HEK293 (cell line): Measurements from ENCODE around the gene NUBPL.
"Not testable (repeated sequence)": the region's sequence is repeated elsewhere in the genome, so short reads cannot be mapped to it uniquely, and the experiment has no call there.

Experiments
- CTCF ChIA-PET: fragments of 350-600 bp; formaldehyde crosslinking; extraction: SDS; loops from one replicate; lab custom pipeline; 2021; ENCODE audit warnings: antibody characterized with exemption; lab: Yijun Ruan, JAX
- POLR2A ChIA-PET: fragments of 300-600 bp; formaldehyde crosslinking; extraction: SDS; loops from one replicate; lab custom pipeline; 2020; ENCODE audit warnings: antibody characterized with exemption, inconsistent platforms; lab: Yijun Ruan, JAX
- H3K27ac ChIP-seq: fragments of 200-500 bp; sonication (Bioruptor generic); 2 replicates; pipeline ENCODE4 v1.5.1; 2014; ENCODE audit warnings: low read depth, low read length, control low read depth, inconsistent platforms; ENCODE audit errors: extremely low read depth
- H3K36me3 ChIP-seq, 2 experiments: fragments of 200-500 bp in 1 of 2; sonication (Bioruptor generic) in 1 of 2; 1 replicate in 1 of 2; 2 replicates in 1 of 2; pipeline ENCODE4 v1.5.1; 2014 to 2017; ENCODE audit warnings: inconsistent platforms in 2 of 2, low read length in 2 of 2; ENCODE audit not compliant: control insufficient read depth in 2 of 2, insufficient read depth in 1 of 2
- H3K4me1 ChIP-seq: fragments of 200-500 bp; sonication (Bioruptor generic); 2 replicates; pipeline ENCODE4 v1.5.1; 2014; ENCODE audit warnings: mild to moderate bottlenecking, low read length, inconsistent platforms; ENCODE audit not compliant: control insufficient read depth, insufficient read depth
- H3K4me3 ChIP-seq: 2 replicates; pipeline ENCODE4 v1.5.1; 2011; ENCODE audit warnings: low read depth, mild to moderate bottlenecking, control low read depth, low read length, moderate library complexity
- H3K9me3 ChIP-seq: fragments of 200-500 bp; sonication (Bioruptor generic); 2 replicates; pipeline ENCODE4 v1.5.1; 2014; ENCODE audit warnings: low read depth, low read length, inconsistent platforms; ENCODE audit not compliant: control insufficient read depth, insufficient read depth
- FEZF1 ChIP-seq: fragments of 450-650 bp; formaldehyde crosslinking; IDR thresholded peaks from 2 replicates; pipeline ENCODE4 v1.5.1; 2016; ENCODE audit warnings: missing biosample characterization, missing genetic modification characterization
- GFI1B ChIP-seq: fragments of 450-650 bp; formaldehyde crosslinking; IDR thresholded peaks from 2 replicates; pipeline ENCODE4 v1.5.1; 2016; ENCODE audit warnings: missing biosample characterization, missing genetic modification characterization
- GLI4 ChIP-seq: fragments of 450-650 bp; formaldehyde crosslinking; IDR thresholded peaks from 2 replicates; pipeline ENCODE4 v1.5.1; 2016; ENCODE audit warnings: missing biosample characterization, missing genetic modification characterization
- HOXC10 ChIP-seq: sonication (generic); formaldehyde crosslinking; IDR thresholded peaks from 2 replicates; pipeline ENCODE4 v1.8.1; 2023; ENCODE audit warnings: mild to moderate bottlenecking, missing genetic modification reagents
- IKZF3 ChIP-seq: fragments of 450-650 bp; IDR thresholded peaks from 2 replicates; pipeline ENCODE4 v1.5.0; 2018; ENCODE audit warnings: missing biosample characterization, mild to moderate bottlenecking, missing genetic modification characterization, moderate library complexity
- OSR2 ChIP-seq: fragments of 450-650 bp; formaldehyde crosslinking; IDR thresholded peaks from 2 replicates; pipeline ENCODE4 v1.5.1; 2016; ENCODE audit warnings: missing biosample characterization, missing genetic modification characterization
- RBAK ChIP-seq: fragments of 450-650 bp; formaldehyde crosslinking; IDR thresholded peaks from 2 replicates; pipeline ENCODE4 v1.5.1; 2016; ENCODE audit warnings: missing biosample characterization, missing genetic modification characterization
- SCRT1 ChIP-seq: fragments of 450-650 bp; formaldehyde crosslinking; IDR thresholded peaks from 2 replicates; pipeline ENCODE4 v1.5.1; 2016; ENCODE audit warnings: missing biosample characterization, missing genetic modification characterization, borderline replicate concordance
- SP7 ChIP-seq: fragments of 450-650 bp; formaldehyde crosslinking; IDR thresholded peaks from 2 replicates; pipeline ENCODE4 v1.5.1; 2016; ENCODE audit warnings: missing biosample characterization, missing genetic modification characterization
- WT1 ChIP-seq: fragments of 450-650 bp; formaldehyde crosslinking; IDR thresholded peaks from 2 replicates; pipeline ENCODE4 v1.5.1; 2016; ENCODE audit warnings: missing biosample characterization, missing genetic modification characterization
- YY1 ChIP-seq: fragments of 450-650 bp; formaldehyde crosslinking; IDR thresholded peaks from 2 replicates; pipeline ENCODE4 v1.5.1; 2018; ENCODE audit warnings: missing biosample characterization, missing genetic modification characterization
- ZBTB1 ChIP-seq: fragments of 450-650 bp; formaldehyde crosslinking; IDR thresholded peaks from 2 replicates; pipeline ENCODE4 v1.5.1; 2016; ENCODE audit warnings: missing biosample characterization, missing genetic modification characterization
- ZBTB17 ChIP-seq: fragments of 450-650 bp; formaldehyde crosslinking; IDR thresholded peaks from 2 replicates; pipeline ENCODE4 v1.5.1; 2016; ENCODE audit warnings: missing biosample characterization, missing genetic modification characterization
- ZBTB21 ChIP-seq: fragments of 450-650 bp; formaldehyde crosslinking; IDR thresholded peaks from 2 replicates; pipeline ENCODE4 v1.5.1; 2017; ENCODE audit warnings: missing biosample characterization, missing genetic modification characterization
- ZEB2 ChIP-seq: fragments of 450-650 bp; formaldehyde crosslinking; IDR thresholded peaks from 2 replicates; pipeline ENCODE4 v1.5.1; 2016; ENCODE audit warnings: missing biosample characterization, missing genetic modification characterization
- ZFP41 ChIP-seq: fragments of 450-650 bp; formaldehyde crosslinking; IDR thresholded peaks from 2 replicates; pipeline ENCODE4 v1.5.1; 2016; ENCODE audit warnings: missing biosample characterization, missing genetic modification characterization, borderline replicate concordance
- ZNF138 ChIP-seq: fragments of 450-650 bp; formaldehyde crosslinking; IDR thresholded peaks from 2 replicates; pipeline ENCODE4 v1.5.1; 2016; ENCODE audit warnings: missing biosample characterization, missing genetic modification characterization, borderline replicate concordance
- ZNF146 ChIP-seq: fragments of 450-650 bp; formaldehyde crosslinking; IDR thresholded peaks from 2 replicates; pipeline ENCODE4 v1.5.1; 2016; ENCODE audit warnings: missing biosample characterization, missing genetic modification characterization
- ZNF214 ChIP-seq: fragments of 450-650 bp; formaldehyde crosslinking; IDR thresholded peaks from 2 replicates; pipeline ENCODE4 v1.5.1; 2017; ENCODE audit warnings: missing biosample characterization, mild to moderate bottlenecking, missing genetic modification characterization, borderline replicate concordance
- ZNF223 ChIP-seq: fragments of 450-650 bp; formaldehyde crosslinking; IDR thresholded peaks from 2 replicates; pipeline ENCODE4 v1.5.1; 2016; ENCODE audit warnings: missing biosample characterization, missing genetic modification characterization
- ZNF341 ChIP-seq: fragments of 450-650 bp; formaldehyde crosslinking; IDR thresholded peaks from 2 replicates; pipeline ENCODE4; 2016; ENCODE audit warnings: low read depth, missing biosample characterization, missing genetic modification characterization
- ZNF426 ChIP-seq: fragments of 450-650 bp; formaldehyde crosslinking; IDR thresholded peaks from 2 replicates; pipeline ENCODE4 v1.5.1; 2017; ENCODE audit warnings: missing biosample characterization, missing genetic modification characterization, mild to moderate bottlenecking, inconsistent platforms, moderate library complexity
- ZNF585B ChIP-seq: fragments of 450-650 bp; formaldehyde crosslinking; IDR thresholded peaks from 2 replicates; pipeline ENCODE4 v1.5.1; 2016; ENCODE audit warnings: missing biosample characterization, missing genetic modification characterization
- ZNF596 ChIP-seq: fragments of 450-650 bp; IDR thresholded peaks from 2 replicates; pipeline ENCODE4 v1.5.0; 2018; ENCODE audit warnings: missing biosample characterization, mild to moderate bottlenecking, missing genetic modification characterization, moderate library complexity
- ZNF621 ChIP-seq: fragments of 450-650 bp; formaldehyde crosslinking; IDR thresholded peaks from 2 replicates; pipeline ENCODE4 v1.5.1; 2017; ENCODE audit warnings: missing biosample characterization, missing genetic modification characterization
- ZNF701 ChIP-seq: fragments of 450-650 bp; formaldehyde crosslinking; IDR thresholded peaks from 2 replicates; pipeline ENCODE4 v1.5.1; 2016; ENCODE audit warnings: missing biosample characterization, missing genetic modification characterization
- ZNF785 ChIP-seq: fragments of 450-650 bp; formaldehyde crosslinking; IDR thresholded peaks from 2 replicates; pipeline ENCODE4 v1.5.1; 2016; ENCODE audit warnings: missing biosample characterization, missing genetic modification characterization
- TF ChIP-seq, protein P1 (sequence below): fragments of 450-650 bp; formaldehyde crosslinking; IDR thresholded peaks from 2 replicates; pipeline ENCODE4 v1.5.1; 2016; ENCODE audit warnings: missing biosample characterization, missing genetic modification characterization
- TF ChIP-seq, protein P2 (sequence below): fragments of 450-650 bp; formaldehyde crosslinking; IDR thresholded peaks from 2 replicates; pipeline ENCODE4 v1.5.1; 2016; ENCODE audit warnings: missing biosample characterization, missing genetic modification characterization
- TF ChIP-seq, protein P3 (sequence below): fragments of 450-650 bp; formaldehyde crosslinking; IDR thresholded peaks from 2 replicates; pipeline ENCODE4 v1.5.1; 2016; ENCODE audit warnings: missing biosample characterization, missing genetic modification characterization
- TF ChIP-seq, protein P4 (sequence below): fragments of 450-650 bp; formaldehyde crosslinking; IDR thresholded peaks from 2 replicates; pipeline ENCODE4 v1.5.1; 2016; ENCODE audit warnings: missing biosample characterization, missing genetic modification characterization

NUBPL gene

DNA sequence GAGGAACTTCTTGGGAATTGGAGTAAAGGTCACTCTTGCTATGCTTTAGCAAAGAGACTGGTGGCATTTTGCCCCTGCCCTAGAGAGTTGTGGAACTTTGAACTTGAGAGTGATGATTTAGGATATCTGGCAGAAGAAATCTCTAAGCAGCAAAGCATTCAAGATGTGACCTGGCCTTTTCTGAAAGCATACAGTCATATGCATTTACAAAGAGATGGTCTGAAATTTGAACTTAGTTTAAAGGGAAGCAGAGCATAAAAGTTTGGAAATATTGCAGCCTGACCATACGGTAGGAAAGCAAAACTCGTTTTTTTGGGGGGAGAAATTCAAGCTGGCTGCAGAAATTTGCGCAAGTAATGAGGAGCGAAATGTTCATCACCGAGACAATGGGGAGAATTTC is 60.9 kb downstream of the NUBPL start:
- POLR2A ChIA-PET: no interaction called here
- Histone ChIP-seq H3K36me3 (no peaks in the 10 kb centered on the region), H3K9me3 (no peaks in the 10 kb centered on the region), H3K4me3 (no peak overlapping the region), H3K4me1 (no peaks in the 10 kb centered on the region), H3K27ac (no peak overlapping the region)
- TF ChIP-seq SP7 (tag by site-specific recombination) (no peak), FEZF1 (tag by site-specific recombination) (no peak), WT1 (no peak), ZNF585B (tag by site-specific recombination) (no peak), GLI4 (tag by site-specific recombination) (no peak), ZFP41 (tag by site-specific recombination) (no peak), ZNF596 (tag by site-specific recombination) (no peak), ZNF341 (no peak), ZNF426 (no peak), ZNF223 (tag by site-specific recombination) (no peak), ZNF214 (tag by site-specific recombination) (no peak), ZBTB21 (tag by site-specific recombination) (no peak), ZNF138 (tag by site-specific recombination) (no peak), GFI1B (tag by site-specific recombination) (no peak), ZNF621 (tag by site-specific recombination) (no peak), ZNF146 (tag by site-specific recombination) (no peak)
- TF ChIP-seq, protein P1, sequence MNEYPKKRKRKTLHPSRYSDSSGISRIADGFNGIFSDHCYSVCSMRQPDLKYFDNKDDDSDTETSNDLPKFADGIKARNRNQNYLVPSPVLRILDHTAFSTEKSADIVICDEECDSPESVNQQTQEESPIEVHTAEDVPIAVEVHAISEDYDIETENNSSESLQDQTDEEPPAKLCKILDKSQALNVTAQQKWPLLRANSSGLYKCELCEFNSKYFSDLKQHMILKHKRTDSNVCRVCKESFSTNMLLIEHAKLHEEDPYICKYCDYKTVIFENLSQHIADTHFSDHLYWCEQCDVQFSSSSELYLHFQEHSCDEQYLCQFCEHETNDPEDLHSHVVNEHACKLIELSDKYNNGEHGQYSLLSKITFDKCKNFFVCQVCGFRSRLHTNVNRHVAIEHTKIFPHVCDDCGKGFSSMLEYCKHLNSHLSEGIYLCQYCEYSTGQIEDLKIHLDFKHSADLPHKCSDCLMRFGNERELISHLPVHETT (tag by site-specific recombination): no peak
- TF ChIP-seq, protein P2, sequence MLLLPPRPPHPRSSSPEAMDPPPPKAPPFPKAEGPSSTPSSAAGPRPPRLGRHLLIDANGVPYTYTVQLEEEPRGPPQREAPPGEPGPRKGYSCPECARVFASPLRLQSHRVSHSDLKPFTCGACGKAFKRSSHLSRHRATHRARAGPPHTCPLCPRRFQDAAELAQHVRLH (tag by site-specific recombination): no peak
- TF ChIP-seq, protein P3, sequence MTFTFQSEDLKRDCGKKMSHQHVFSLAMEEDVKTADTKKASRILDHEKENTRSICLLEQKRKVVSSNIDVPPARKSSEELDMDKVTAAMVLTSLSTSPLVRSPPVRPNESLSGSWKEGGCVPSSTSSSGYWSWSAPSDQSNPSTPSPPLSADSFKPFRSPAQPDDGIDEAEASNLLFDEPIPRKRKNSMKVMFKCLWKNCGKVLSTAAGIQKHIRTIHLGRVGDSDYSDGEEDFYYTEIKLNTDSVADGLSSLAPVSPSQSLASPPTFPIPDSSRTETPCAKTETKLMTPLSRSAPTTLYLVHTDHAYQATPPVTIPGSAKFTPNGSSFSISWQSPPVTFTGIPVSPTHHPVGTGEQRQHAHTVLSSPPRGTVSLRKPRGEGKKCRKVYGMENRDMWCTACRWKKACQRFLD (tag by site-specific recombination): no peak
- CTCF ChIA-PET: no interaction called here

DNA sequence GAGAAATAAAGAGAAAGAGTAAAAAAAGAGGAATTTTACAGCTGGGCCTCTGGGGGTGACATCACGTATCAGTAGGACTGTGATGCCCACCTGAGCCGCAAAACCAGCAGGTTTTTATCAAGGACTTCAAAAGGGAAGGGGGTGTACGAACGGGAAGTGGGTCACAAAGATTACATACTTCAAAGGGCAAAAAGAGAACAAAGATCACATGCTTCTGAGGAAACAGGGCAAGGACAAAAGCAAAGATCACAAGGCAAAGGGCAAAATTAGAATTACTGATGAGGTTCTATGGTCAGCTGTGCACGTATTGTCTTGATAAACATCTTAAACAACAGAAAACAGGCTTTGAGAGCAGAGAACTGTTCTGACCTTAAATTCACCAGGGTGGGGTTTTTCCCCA is 91.7 kb downstream of the NUBPL start:
- H3K36me3 ChIP-seq, CTCF ChIA-PET, H3K9me3 ChIP-seq, H3K4me1 ChIP-seq, H3K27ac ChIP-seq, H3K4me3 ChIP-seq, POLR2A ChIA-PET: not testable (repeated sequence)

DNA sequence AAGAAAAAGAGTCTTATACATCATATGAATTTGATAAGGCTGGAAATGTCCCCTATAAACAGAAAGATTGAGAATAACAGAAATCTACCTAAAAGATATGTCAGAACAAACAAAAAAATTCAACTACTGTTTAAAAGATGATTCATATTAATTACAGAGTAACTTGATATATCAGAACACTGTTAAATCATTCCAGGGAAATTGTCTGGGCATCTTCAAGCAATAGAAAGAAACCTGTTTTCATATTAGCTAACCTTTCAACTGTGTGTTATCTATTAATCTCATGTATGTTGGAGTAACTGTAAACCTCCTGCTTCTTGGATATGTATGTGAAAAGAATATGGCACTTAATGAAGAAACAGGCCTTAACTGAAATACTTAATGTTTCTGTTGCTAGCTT is 96.7 kb downstream of the NUBPL start:
- ChIA-PET CTCF (no interaction called here), POLR2A (no interaction called here)
- H3K9me3 ChIP-seq: no peaks in the 10 kb centered on the region
- TF ChIP-seq ZEB2 (tag by site-specific recombination): no peak
- no peak for TF ChIP-seq OSR2
- no peak for TF ChIP-seq IKZF3
- no peak for TF ChIP-seq SCRT1 (tag by site-specific recombination)
- TF ChIP-seq ZBTB17 (tag by site-specific recombination): no peak
- TF ChIP-seq, protein P4, sequence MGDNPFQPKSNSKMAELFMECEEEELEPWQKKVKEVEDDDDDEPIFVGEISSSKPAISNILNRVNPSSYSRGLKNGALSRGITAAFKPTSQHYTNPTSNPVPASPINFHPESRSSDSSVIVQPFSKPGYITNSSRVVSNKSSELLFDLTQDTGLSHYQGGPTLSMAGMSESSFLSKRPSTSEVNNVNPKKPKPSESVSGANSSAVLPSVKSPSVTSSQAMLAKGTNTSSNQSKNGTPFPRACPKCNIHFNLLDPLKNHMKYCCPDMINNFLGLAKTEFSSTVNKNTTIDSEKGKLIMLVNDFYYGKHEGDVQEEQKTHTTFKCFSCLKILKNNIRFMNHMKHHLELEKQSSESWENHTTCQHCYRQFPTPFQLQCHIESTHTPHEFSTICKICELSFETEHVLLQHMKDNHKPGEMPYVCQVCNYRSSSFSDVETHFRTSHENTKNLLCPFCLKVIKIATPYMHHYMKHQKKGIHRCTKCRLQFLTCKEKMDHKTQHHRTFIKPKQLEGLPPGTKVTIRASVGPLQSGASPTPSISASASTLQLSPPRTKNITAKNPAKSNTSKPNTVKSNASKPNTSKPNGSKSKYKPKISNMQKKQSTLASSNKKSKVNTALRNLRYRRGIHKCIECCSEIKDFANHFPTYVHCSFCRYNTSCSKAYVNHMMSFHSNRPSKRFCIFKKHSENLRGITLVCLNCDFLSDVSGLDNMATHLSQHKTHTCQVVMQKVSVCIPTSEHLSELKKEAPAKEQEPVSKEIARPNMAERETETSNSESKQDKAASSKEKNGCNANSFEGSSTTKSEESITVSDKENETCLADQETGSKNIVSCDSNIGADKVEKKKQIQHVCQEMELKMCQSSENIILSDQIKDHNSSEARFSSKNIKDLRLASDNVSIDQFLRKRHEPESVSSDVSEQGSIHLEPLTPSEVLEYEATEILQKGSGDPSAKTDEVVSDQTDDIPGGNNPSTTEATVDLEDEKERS (tag by site-specific recombination): no peak
- TF ChIP-seq ZNF785: no peak
- no peak for TF ChIP-seq ZBTB1 (tag by site-specific recombination)
- no peak for TF ChIP-seq YY1 (tag by site-specific recombination)
- TF ChIP-seq ZNF701: no peak
- TF ChIP-seq RBAK: no peak
- TF ChIP-seq HOXC10 (CRISPR knock-in tag): no peak

More for the DNA sequence above, 96.7 kb downstream of the NUBPL start:
- H3K4me3 ChIP-seq: no peak overlapping the region
- H3K4me1 ChIP-seq: peaks cover 13% of the 10 kb centered on the region
- no peak overlapping the region for H3K27ac ChIP-seq
- no peaks in the 10 kb centered on the region for H3K36me3 ChIP-seq
